GM12865 (cell line): ENCODE measurements around the gene CCDC102B.

ENCODE experiments used
- DNase-seq: peaks from one replicate; pipeline ENCODE4 v3.0.0; 2010; ENCODE audit warnings: low read depth
- H3K4me3 ChIP-seq: 2 replicates; pipeline ENCODE4 v1.5.1; 2011; ENCODE audit warnings: mild to moderate bottlenecking, low read depth, low read length, control low read depth
- CTCF ChIP-seq: IDR thresholded peaks from 2 replicates; pipeline ENCODE4 v1.5.1; 2011; ENCODE audit warnings: low read length, control low read depth, low read depth, inconsistent platforms; ENCODE audit not compliant: insufficient read depth; ENCODE audit errors: missing control alignments

CCDC102B gene

GRCh38 chr18:68797871-68798270 lies at the start of gene CCDC102B:
Gene CCDC102B, plus strand, starts transcription at chr18:68798080. Its CDS starts 38,684 bp downstream, at chr18:68836764.
- DNase-seq, result no peak
- no peak within 1 kb of the TSS for H3K4me3 ChIP-seq

GRCh38 chr18:68757126-68757525 lies 40.8 kb upstream of the CCDC102B start:
- DNase-seq, result no peak
- H3K4me3 ChIP-seq, result no peak overlapping the region
- no peak for TF ChIP-seq CTCF

More at GRCh38 chr18:68797871-68798270, at the start of gene CCDC102B:
- no peak for TF ChIP-seq CTCF

- no peak for DNase-seq
- TF ChIP-seq CTCF, result no peak
Observed at GRCh38 chr18:68759308-68759707, 38.6 kb upstream of the CCDC102B start.

GRCh38 chr18:68763083-68763482 lies 34.8 kb upstream of the CCDC102B start:
- no peak for DNase-seq
- H3K4me3 ChIP-seq, result no peak overlapping the region
- no peak for TF ChIP-seq CTCF

More at GRCh38 chr18:68759308-68759707, 38.6 kb upstream of the CCDC102B start:
- no peak overlapping the region for H3K4me3 ChIP-seq

- no peak for TF ChIP-seq CTCF
- no peak for DNase-seq
- H3K4me3 ChIP-seq, result no peak overlapping the region
Observed at GRCh38 chr18:68764016-68764415, 33.9 kb upstream of the CCDC102B start.

GRCh38 chr18:68766433-68766832 lies 31.4 kb upstream of the CCDC102B start:
- no peak for TF ChIP-seq CTCF
- H3K4me3 ChIP-seq, result no peak overlapping the region
- no peak for DNase-seq

- DNase-seq, result no peak
- no peak for TF ChIP-seq CTCF
- no peak overlapping the region for H3K4me3 ChIP-seq
Observed at GRCh38 chr18:68769461-68769860, 28.4 kb upstream of the CCDC102B start.
